SK-MEL-5 (cell line): Measurements from ENCODE around the gene KLHL26. TPM values are rescaled to one million over a fixed set of nuclear protein-coding genes. Genes with fewer than 3 reads are reported as not detected.
A peak's percentile ranks its signal among the peaks of the same experiment; 100 is the strongest.

Source experiments
- DNase-seq: peaks from one replicate; pipeline ENCODE4 v3.0.0-alpha.2; 2016; ENCODE audit warnings: low read depth, low spot score
- in situ Hi-C: cut with HindIII; loops from 2 replicates; pipeline ENCODE4 v1.10.0; 2016; ENCODE audit warnings: low sequenced_read_pairs, high pct_unique_total_duplicates, low pct_unique_long_range_greater_than_20kb
- total RNA-seq: library from RNA; depleted of rRNA; stranded (reverse); fragments of >200 nt; shearing (Covaris generic); gene quantifications from 2 replicates; pipeline ENCODE4 v1.2.3, GENCODE V29; 2014

Gene KLHL26
- total RNA-seq, 1 experiment from 2014 or later: 0.77 TPM

DNA sequence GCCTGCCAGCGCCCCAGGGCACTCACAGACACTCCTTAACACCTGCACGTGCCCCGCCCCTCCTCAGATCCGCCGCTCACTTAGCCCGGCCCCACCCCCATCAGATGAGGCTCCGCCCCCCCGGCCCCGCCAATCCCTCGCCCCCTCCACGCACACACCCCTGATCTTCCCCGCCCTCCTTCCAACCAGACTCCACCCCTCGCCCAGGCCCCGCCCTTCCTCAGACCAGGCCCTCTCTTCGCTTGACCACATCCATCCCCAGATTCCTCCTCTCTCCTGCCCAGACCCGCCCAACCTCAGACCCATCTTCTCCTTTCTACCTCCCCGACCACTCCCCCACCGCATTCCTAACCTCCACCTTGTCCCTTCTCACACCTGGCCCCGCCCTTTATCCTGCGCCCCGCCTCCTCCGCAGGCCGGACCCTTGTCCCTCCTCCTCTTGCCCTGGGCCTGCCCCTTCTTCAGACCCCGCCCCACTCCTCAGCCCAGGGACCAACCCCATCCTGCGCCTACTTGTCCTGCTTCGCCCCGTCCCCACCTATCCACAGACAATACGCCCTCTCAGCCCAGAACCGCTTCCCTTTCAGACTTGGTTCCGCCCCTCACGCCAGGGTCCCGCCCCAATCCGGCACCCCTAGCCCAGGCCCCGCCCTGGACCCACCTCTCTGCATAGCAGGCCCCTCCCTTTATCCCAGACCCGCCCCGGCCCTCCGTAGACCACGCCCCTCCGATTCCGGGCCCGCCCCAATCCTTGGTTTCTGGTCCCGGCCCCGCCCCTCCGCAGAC lies 452 bp upstream of the KLHL26 start:
- in situ Hi-C loops: no loop called here
- DNase-seq: peak; percentile 92

DNA sequence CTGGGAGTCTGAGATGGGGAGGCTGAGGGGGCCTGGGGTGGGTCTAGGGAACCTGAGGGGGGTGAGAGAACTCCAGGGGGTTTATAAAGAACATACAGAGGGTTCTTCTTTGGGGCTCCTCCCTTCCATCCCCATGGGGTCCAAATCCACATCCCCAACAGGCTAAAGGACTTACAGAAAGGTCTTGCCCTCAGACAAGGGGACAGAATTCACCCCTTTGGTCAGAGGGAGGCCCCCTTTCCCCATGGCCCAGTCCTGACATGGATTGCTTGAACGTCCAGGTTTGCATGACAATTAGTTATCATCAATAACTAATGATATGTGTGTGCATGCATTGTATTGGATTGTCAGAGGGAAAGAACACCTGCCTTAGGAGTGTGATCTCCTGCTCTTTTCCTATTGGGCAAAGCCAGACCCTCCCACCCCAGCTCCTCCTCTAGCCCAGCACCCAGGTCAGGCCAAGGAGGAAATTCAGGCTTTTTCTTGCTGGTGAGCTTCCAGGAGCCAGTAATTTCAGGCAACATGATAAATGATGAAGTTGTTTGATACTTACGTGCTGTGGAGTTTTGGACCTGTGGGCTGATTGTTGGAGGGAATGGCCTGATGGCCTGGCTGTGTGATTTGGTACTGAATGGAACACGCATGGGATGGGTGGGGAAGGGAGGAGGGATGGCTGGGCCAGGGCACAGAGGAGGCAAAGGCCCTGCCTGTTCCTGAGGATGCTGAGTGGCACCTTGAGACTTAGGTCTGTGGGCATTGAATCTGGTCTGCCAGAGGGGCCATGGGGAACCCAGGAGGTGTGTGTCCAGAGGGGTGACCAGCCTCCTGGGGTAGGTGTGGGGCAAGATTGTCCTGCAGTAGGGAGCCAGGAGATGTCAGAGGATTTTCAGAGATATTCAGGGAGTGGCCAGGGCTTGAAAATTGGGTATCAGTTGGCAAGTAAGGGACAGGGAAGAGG lies 1.1 kb downstream of the KLHL26 start:
- DNase-seq: peak; percentile 12
- in situ Hi-C loops: no loop called here

DNA sequence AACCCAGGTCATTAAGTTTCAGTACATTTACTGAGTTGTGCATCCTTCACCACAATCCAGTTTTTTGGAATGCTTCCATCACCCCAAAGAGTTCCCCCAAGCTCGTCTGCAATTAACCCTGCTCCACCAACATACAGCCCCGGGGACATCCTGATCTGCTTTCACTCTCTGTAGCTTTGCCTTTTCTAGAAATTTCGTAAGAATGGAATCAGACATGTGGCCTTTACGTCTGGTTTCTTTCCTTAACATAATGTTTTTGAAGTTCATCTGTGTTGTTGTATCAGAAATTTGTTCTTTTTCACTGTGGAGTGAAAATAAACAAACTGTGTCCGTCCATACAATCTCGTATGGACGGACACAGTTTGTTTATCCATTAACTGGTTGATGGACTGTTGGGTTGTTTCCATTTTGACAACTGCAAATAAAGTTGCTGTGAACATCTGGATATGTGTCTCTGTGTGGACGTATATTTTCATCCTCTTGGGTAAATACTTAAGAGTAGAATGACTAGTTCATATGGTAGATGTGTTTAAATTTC lies 2.9 kb downstream of the KLHL26 start:
- in situ Hi-C loops: no loop called here
- DNase-seq: no peak

DNA sequence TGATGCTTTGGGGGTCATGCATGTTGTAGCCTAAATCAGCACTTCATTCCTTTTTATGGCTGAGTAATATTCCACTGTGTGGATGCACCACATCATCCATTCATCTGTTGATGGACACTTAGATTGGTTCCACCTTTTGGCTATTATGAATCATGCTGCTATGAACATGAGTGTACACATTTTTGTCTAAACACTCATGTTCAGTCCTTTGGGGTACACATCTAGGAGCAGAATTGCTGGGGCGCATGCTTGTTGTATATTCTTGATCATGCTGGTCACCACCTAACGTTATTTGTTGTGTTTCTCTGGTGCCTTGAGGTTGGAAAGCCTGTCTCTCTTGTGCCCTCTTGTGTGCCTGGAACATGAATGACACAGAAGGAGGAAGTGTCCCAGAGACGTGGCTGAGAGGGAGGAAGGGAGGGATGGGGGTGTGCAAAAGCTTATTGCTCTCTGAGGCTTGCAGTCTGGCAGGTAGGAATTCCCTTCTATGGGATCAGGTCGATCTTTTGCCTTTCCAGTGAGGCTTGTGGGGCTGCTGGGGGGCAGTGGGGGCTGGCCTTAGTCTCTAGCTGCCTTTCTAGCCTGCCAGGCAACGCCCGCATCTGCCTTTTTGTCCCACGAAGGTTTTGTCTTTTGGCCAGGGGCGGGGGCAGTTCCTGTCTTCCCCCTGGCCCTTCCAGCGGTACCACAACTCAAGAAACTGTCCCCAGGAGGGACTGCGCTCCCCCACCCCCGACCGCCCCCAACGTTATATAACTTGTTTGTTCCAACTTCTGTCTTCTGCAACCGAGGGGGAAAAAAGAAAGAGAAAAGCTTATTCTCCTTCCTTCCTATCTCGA lies 7.6 kb downstream of the KLHL26 start:
- no peak for DNase-seq
- in situ Hi-C loops: no loop called here

DNA sequence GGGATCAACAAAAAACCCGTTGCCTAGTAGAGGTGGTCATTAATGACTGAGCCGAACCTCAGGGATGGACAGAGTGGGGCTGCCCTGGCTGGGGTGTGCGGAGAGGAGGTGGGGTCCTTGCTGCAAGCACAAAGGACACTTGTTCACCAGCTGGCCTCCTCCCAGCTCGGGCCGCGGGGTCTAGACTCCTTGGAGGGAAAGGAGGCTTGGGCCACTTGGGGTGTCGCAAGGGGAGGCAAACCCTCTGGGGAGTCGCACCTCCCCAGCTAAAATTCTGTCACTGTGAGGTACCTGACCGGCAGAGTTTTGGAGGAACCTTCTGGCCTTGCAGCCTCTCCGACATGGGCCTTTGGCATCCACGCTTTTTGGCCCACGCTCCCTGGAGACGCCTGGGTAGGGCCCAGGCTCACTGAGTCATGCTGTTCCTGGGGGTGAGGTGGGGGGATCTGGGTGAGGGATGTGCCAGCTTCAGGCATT lies 8.2 kb downstream of the KLHL26 start:
- in situ Hi-C loops: no loop called here

DNA sequence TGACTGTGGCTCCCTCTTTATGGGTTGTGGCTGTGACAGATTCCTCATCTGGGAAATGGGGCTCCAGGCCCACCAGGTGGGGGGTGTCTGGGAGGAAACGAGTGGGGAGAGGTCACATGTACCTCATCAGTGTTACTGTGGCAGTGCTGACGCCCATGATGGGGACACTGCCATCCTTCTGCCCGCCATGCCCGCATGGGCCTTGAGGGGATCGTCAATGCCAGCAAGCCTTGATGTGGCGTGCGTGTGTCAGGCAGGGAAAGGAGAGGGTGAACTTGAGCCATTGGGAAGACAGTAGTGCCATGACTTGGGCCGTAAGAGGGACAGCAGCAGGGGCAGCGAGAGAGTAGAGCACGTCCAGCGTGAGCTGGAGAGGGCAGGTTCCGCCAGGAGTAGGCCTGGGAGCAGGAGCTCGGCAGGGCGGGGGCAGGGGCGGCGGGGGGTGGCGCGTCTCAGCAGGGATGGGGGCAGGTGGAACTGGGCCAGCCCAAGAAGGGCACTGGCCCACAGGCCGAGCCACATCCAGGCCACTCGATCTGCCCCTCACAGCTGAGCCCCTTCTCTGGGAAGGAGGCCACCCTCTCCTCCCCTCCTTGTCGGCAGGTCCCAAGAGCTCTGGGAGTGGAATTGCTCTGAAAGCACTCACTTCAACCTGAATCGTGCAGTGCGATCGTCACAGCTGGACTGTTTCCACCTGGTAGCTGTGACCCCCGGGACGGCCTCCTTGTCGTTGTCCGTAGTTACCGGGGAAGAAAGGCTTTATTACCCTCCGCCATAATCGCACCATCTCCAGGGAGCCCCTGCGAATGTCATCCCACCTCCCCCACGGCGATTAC lies 9.9 kb downstream of the KLHL26 start:
- in situ Hi-C loops: no loop called here
- no peak for DNase-seq

More for the DNA sequence above, 8.2 kb downstream of the KLHL26 start:
- no peak for DNase-seq

DNA sequence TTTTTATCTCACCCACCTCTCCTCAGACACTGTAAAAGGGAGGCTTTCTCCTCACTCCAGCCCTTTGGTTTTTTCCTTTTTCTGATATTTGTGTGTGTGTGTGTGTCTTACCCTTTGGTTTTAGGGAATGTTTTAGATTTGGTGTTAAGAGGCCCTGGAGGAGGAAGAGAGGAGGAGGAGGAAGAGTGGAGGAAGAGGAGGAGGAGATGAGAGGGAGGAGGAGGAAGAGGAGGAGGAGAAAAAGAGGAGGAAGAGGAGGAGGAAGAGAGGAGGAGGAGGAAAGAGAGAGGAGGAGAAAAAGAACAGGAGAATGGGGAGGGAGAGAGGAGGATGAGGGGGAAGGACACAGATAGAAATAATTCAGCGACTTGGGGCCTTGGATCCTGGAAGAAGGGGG lies 10.5 kb downstream of the KLHL26 start:
- in situ Hi-C loops: no loop called here
- no peak for DNase-seq

DNA sequence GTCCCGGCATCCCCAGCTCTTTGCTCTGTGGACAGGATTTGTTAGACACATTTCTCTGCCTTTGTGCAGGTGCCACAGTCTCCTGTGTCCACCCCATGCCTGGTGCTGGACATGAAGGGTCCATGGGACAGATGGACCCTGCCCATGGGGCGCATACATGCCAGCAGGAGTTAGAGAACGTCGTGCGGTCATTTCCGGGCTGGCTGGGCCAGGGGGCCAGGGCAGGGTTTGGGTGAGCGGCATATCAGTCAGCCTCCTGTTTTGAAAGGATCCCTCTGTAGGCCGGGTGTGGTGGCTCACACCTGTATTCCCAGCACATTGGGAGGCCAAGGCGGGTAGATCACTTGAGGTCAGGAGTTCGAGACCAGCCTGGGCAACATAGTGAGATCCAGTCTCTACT lies 11.0 kb downstream of the KLHL26 start:
- no peak for DNase-seq
- in situ Hi-C loops: no loop called here

DNA sequence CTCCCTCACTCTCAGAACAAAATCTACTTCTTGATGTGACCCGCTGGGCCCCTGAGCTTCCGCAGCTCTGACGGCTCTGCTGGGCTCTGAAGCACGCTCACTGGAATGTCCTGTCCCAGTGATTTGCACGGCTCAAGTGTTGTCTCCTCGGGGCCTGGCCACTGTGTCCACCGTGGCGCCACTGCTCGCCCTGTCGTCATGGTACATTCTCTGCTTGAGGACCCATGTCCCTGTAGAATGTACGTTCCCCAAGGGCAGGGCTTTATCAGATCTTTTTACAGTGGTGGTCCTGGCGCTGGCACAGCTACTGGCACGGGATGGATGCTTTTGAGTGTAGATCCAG lies 12.1 kb downstream of the KLHL26 start:
- in situ Hi-C loops: no loop called here
- no peak for DNase-seq

DNA sequence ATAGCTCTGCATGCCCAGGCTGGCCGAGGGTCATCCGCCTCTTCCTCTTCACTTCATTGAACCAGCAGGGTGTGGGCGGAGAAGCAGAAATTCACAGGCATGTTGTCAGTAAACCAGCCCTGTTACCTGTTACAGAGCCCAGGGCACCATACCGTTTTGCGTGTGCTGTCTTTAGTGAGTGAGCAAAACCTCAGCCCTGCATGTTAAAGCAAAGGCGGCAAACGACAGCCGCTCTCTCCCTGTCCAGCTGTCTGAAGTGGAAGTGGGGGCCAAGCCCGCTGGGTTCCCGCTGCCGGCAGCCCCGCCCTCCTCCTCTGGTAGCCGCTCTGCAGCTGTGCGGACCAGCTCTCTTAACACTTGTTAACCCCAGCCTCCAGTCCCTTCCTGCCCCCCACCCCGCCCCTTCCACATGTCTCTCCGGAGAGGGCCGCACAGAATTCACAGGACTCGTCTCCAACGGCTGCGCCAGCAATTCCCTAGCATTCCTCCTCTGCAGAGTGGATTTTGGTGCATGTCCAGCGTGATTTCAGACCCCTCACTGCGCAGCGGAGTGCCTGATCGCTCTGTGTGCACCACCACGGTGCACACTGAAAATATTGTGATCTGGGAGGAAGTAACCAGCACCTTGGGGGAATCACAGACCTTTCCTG lies 12.7 kb downstream of the KLHL26 start:
- no peak for DNase-seq
- in situ Hi-C loops: no loop called here

DNA sequence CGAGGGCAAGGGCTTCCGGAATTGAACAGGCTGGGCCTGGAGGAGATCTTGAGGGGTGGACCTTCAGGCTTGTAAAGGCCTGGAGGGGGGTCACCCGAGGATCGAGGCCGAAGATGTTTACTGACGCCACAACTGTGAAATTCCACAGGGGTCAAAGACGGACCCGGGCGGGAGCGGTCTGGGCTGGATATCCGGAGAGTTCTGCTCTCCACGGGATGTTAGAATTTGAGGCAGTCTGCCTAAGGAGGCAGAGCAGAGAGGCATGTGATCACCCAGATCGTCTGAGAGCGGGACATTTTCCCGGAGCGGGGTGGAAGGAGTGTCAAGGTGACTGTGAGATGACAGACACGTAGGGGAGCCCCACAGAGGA lies 13.2 kb downstream of the KLHL26 start:
- DNase-seq: no peak
- in situ Hi-C loops: no loop called here

DNA sequence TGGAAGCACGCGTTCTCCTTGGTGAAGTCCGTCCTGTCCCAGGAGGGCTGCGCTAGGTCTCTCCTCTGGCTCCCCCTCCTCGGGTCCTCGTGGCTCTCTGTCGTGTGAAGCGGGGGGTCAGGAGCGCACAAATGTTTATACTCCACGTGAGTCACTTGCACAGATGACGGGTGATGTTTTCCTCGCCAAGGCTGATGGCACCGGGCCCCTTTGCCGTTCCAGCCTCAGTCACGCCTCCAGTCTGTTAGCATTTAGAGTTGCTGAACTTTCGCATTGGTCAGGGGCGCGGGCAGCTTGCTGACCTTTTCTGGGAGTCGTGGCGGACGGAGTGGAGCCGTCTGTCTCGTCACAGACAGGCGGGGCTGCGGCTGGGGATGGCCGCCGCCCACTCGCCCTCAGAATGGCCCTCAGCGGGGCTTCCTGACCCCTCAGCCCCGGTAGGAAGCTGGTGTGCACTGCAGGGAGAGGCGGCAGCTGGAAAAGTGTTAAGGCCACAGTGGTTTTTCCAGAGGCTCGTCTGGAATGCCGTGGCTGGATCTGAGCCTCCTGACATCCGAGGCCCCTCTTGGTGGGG lies 13.7 kb downstream of the KLHL26 start:
- in situ Hi-C loops: no loop called here
- DNase-seq: no peak

DNA sequence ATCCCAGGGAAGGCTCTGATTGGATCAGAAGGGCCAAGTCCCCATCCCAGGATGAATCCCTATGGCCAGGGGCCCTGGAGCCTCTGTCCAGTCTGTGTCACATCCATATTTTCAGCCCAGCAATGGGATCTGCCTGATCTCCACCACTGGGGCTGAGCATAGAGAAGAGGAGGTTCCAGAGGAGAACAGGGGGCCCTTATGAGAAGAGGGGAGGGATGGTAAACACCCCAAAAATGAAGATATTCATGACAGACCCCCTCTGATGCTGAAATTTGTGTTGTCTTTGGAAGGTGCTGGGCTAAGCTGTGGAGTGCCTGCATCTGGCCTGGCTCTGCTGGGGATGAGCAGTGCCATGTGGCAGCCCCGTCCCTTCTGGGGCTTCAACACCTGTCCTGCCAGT lies 14.5 kb downstream of the KLHL26 start:
- no peak for DNase-seq
- in situ Hi-C loops: no loop called here

DNA sequence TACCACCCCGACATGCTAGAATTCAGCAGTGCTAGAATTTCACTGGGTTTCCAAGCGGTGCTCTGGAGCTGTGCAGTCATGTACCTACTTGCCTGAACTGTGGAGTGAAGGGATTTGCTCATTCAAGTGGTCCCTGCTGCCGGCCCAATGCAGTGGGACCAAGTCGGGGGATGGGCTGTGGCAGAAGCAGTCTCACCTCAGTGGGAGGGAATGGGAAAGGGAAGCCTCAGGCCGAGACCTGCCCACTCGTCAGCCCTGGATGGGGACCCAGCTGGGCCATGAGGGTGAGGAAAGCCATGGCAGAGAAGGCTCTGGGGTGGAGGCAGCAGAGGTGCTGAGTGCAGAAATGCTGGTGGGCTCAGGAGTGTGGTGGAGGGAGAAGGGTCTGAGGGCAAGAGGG lies 14.9 kb downstream of the KLHL26 start:
- in situ Hi-C loops: no loop called here
- no peak for DNase-seq

DNA sequence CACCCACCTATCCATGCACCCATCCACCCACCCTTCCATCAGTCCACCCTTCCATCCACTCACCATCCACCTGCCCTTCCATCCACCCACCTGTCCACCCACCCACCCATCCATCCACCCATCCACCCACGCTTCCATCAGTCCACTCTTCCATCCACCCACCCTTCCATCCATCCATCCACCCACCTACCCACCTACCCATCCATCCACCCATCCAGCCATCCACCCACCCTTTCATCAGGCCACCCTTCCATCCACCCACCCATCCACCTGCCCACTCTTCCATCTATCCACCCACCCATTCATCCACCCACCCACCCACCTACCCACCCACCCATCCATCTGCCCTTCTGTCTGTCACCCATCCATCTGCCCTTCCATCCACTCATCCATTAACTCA lies 17.0 kb downstream of the KLHL26 start:
- DNase-seq: no peak

DNA sequence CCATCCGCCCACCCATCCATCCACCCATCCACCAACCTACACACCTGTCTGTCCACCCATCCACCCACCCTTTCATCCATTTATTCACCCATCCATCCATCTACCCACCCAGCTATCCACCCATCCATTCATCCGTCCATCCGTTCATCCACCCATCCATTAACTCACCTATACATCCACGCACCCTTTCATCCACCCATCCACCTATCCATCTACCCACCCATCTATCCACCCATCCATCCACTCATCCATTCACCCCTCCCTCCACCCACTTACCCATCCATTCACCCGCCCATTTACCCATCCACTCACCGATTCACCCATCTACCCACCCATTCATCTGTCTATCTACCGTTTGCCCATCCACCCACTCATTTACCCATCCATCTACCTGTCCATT lies 17.6 kb downstream of the KLHL26 start:
- no peak for DNase-seq
- in situ Hi-C loops: no loop called here

More for the DNA sequence above, 17.0 kb downstream of the KLHL26 start:
- in situ Hi-C loops: no loop called here
